Testis (tissue), 3 donors: ENCODE data around the gene DGKZ. TPM values are rescaled to one million over a fixed set of nuclear protein-coding genes. Genes with fewer than 3 reads are reported as not detected.

ENCODE experiments used
- DNase-seq: peaks from one replicate; pipeline ENCODE4 v3.0.0-alpha.2; 2019
- H3K27ac ChIP-seq, 2 donors: fragments of 200-600 bp; sonication (generic); one replicate each; pipeline ENCODE4 v1.5.1; 2019
- H3K27me3 ChIP-seq: fragments of 200-600 bp; sonication (generic); one replicate; pipeline ENCODE4 v1.5.1; 2019
- H3K36me3 ChIP-seq: fragments of 200-600 bp; sonication (generic); one replicate; pipeline ENCODE4 v1.5.1; 2017; ENCODE audit warnings: low read depth; ENCODE audit errors: missing control alignments
- H3K4me1 ChIP-seq: fragments of 200-600 bp; sonication (generic); one replicate; pipeline ENCODE4 v1.5.1; 2019
- H3K4me3 ChIP-seq, 2 donors: fragments of 200-600 bp; sonication (generic); one replicate each; pipeline ENCODE4 v1.5.1; 2017 to 2019
- H3K9me3 ChIP-seq: fragments of 200-600 bp; sonication (generic); one replicate; pipeline ENCODE4 v1.5.1; 2017
- CTCF ChIP-seq, 3 experiments: fragments of 450-650 bp in 2 of 3; fragments of 200-600 bp in 1 of 3; sonication (generic) in 1 of 3; IDR thresholded peaks; one replicate each; pipeline ENCODE4 v1.5.1; 2016 to 2019; ENCODE audit warnings: antibody characterized with exemption in 3 of 3, mild to moderate bottlenecking in 2 of 3, moderate library complexity in 1 of 3
- POLR2A ChIP-seq: fragments of 450-650 bp; IDR thresholded peaks from one replicate; pipeline ENCODE4 v1.6.1; 2017; ENCODE audit warnings: antibody characterized with exemption, mild to moderate bottlenecking, moderate library complexity
- WGBS, 2 donors: methylation state at CpG; one replicate each; pipeline ENCODE4 v1.1.5; 2018; 5-methylcytosine and 5-hydroxymethylcytosine counted together
- intact Hi-C: fragments of 100-400 bp; cut with DNase I; formaldehyde crosslinking; loops from one replicate; pipeline ENCODE4 v1.15.1; 2023; ENCODE audit warnings: low total_unique reads
- polyA plus RNA-seq: library from polyadenylated mRNA; stranded (reverse); fragments of 350-450 nt; fragmentation: Illumina TruSeq; extraction: RNeasy Lipid Tissue Mini Kit (QIAGEN cat#74804); gene quantifications from one replicate; pipeline ENCODE4 v1.2.3, GENCODE V29; 2014; ENCODE audit warnings: low read depth, low replicate concordance; ENCODE audit not compliant: insufficient read depth
- total RNA-seq, 2 donors: library from RNA; depleted of rRNA; stranded (reverse); fragments of >200 nt; gene quantifications; one replicate each; pipeline ENCODE4 v1.2.3, GENCODE V29; 2016

DGKZ gene
- total and polyA plus RNA-seq, 3 donors from 2014 or later = 33.8 to 104 (median 67.2) TPM

- no peak for TF ChIP-seq CTCF (IDR thresholded peaks at IDR 0.05)
- TF ChIP-seq POLR2A = no peak
- intact Hi-C loops = no loop called here
- WGBS, 2 donors = 80% methylated on average over 3 to 11 of the region's 11 CpGs
- H3K9me3 ChIP-seq = no peaks in the 10 kb centered on the region
- H3K27ac ChIP-seq = no peak overlapping the region
- H3K27me3 ChIP-seq = no peaks in the 10 kb centered on the region
- peaks cover 17% of the 10 kb centered on the region for H3K4me1 ChIP-seq
- no peaks in the 10 kb centered on the region for H3K36me3 ChIP-seq
- H3K4me3 ChIP-seq = no peak overlapping the region
- DNase-seq = no peak
Measured at GRCh38 chr11:46357483-46357936, 10.2 kb downstream of the DGKZ start.

GRCh38 chr11:46359953-46360352, 12.7 kb downstream of the DGKZ start:
- Histone ChIP-seq H3K4me3 (no peak overlapping the region), H3K4me1 (peaks cover 14% of the 10 kb centered on the region), H3K27me3 (no peaks in the 10 kb centered on the region), H3K9me3 (no peaks in the 10 kb centered on the region), H3K36me3 (no peaks in the 10 kb centered on the region), H3K27ac (no peak overlapping the region)
- 80 to 91% methylated on average over 1 of the region's 1 CpG for WGBS, 2 donors
- TF ChIP-seq CTCF (IDR thresholded peaks at IDR 0.05) = no peak
- no peak for TF ChIP-seq POLR2A
- no peak for DNase-seq
- intact Hi-C loops = no loop called here

- WGBS, 2 donors = 69 to 72% methylated on average over 6 to 7 of the region's 7 CpGs
- no peak for TF ChIP-seq POLR2A
- no peak for TF ChIP-seq CTCF (IDR thresholded peaks at IDR 0.05)
- peak overlapping the region; percentile 12 to 14 for H3K27ac ChIP-seq
- no peaks in the 10 kb centered on the region for H3K9me3 ChIP-seq
- peaks cover 14% of the 10 kb centered on the region for H3K4me1 ChIP-seq
- intact Hi-C loops = no loop called here
- no peak for DNase-seq
- H3K4me3 ChIP-seq = no peak overlapping the region
- H3K27me3 ChIP-seq = no peaks in the 10 kb centered on the region
- no peaks in the 10 kb centered on the region for H3K36me3 ChIP-seq
Measured at GRCh38 chr11:46360878-46361277, 13.6 kb downstream of the DGKZ start.

- Histone ChIP-seq H3K36me3 (no peaks in the 10 kb centered on the region), H3K9me3 (no peaks in the 10 kb centered on the region), H3K27me3 (no peaks in the 10 kb centered on the region), H3K4me1 (peaks cover 14% of the 10 kb centered on the region), H3K4me3 (no peak overlapping the region), H3K27ac (peak overlapping the region; percentile 12 to 14)
- no peak for TF ChIP-seq POLR2A
- TF ChIP-seq CTCF (IDR thresholded peaks at IDR 0.05) = no peak
- peak; percentile 67 for DNase-seq
- 28 to 30% methylated on average over 18 to 26 of the region's 26 CpGs for WGBS, 2 donors
- intact Hi-C loops = no loop called here
Measured at GRCh38 chr11:46361283-46362155, 14.3 kb downstream of the DGKZ start.
